ENCODE data around the gene VN1R2. TPM values are rescaled to one million over a fixed set of nuclear protein-coding genes. Genes with fewer than 3 reads are reported as not detected.
"Not testable (repeated sequence)": the region's sequence is repeated elsewhere in the genome, so short reads cannot be mapped to it uniquely, and the experiment has no call there.

Gene VN1R2
- not detected for total RNA-seq
- not detected for polyA plus RNA-seq

GRCh38 chr19:53257715-53258342, at the start of gene VN1R2:
TSS of gene VN1R2 (plus strand) at chr19:53258292. CDS start at chr19:53258376, 84 bp downstream.
- H3K9me3 ChIP-seq, H3K27ac ChIP-seq, H3K27me3 ChIP-seq, H3K4me3 ChIP-seq, H3K36me3 ChIP-seq, DNase-seq: not testable (repeated sequence)
- H3K4me1 ChIP-seq: peaks cover 0 to 15% (median 10%) of the 10 kb centered on the region in 4 donors
- 66 to 82% methylated on average over 14 of the region's 14 CpGs for WGBS, 2 donors
- intact Hi-C loops (cut with DNase I): loop anchor here (5.0 kb wide), 1 partner anchor 69 kb away; no protein-coding TSS in a partner anchor

GRCh38 chr19:53211554-53211953, 46.5 kb upstream of the VN1R2 start:
- H3K27ac ChIP-seq; H3K4me3 ChIP-seq; H3K27me3 ChIP-seq; intact Hi-C loops (cut with DNase I); H3K4me1 ChIP-seq; DNase-seq: not testable (repeated sequence)
- Histone ChIP-seq H3K36me3 (peaks cover 31 to 56% (median 38%) of the 10 kb centered on the region in 4 donors), H3K9me3 (peaks cover 66 to 85% (median 75%) of the 10 kb centered on the region in 4 donors)
- 98 to 99% methylated on average over 3 of the region's 3 CpGs for WGBS, 2 donors

GRCh38 chr19:53212703-53213320, 45.3 kb upstream of the VN1R2 start:
- H3K9me3 ChIP-seq: peaks cover 71 to 82% (median 80%) of the 10 kb centered on the region in 4 donors
- 95 to 97% methylated on average over 2 of the region's 2 CpGs for WGBS, 2 donors

GRCh38 chr19:53222716-53223115, 35.4 kb upstream of the VN1R2 start:
- H3K27me3 ChIP-seq; H3K27ac ChIP-seq; H3K4me3 ChIP-seq; H3K36me3 ChIP-seq; H3K4me1 ChIP-seq; DNase-seq; intact Hi-C loops (cut with DNase I): not testable (repeated sequence)
- WGBS, 2 donors: 96 to 97% methylated on average over 28 of the region's 28 CpGs
- peaks cover 14 to 50% (median 42%) of the 10 kb centered on the region in 4 donors for H3K9me3 ChIP-seq

More at GRCh38 chr19:53212703-53213320, 45.3 kb upstream of the VN1R2 start:
- Histone ChIP-seq H3K27me3 (no peaks in the 10 kb centered on the region), H3K36me3 (peaks cover 31 to 44% (median 35%) of the 10 kb centered on the region in 4 donors), H3K27ac (no peak overlapping the region), H3K4me3 (no peak overlapping the region), H3K4me1 (no peaks in the 10 kb centered on the region)
- no peak for DNase-seq
- TF ChIP-seq POLR2AphosphoS5 (IDR thresholded peaks at IDR 0.05) (no peak), EP300 (IDR thresholded peaks at IDR 0.05) (no peak), POLR2A (IDR thresholded peaks at IDR 0.05) (no peak), CTCF (IDR thresholded peaks at IDR 0.05) (no peak)
- intact Hi-C loops (cut with DNase I): no loop called here

GRCh38 chr19:53224606-53225005, 33.5 kb upstream of the VN1R2 start:
- TF ChIP-seq CTCF (IDR thresholded peaks at IDR 0.05) (no peak), POLR2A (IDR thresholded peaks at IDR 0.05) (no peak), EP300 (IDR thresholded peaks at IDR 0.05) (no peak), POLR2AphosphoS5 (IDR thresholded peaks at IDR 0.05) (no peak)
- Histone ChIP-seq H3K36me3 (no peaks in the 10 kb centered on the region), H3K4me1 (no peaks in the 10 kb centered on the region), H3K4me3 (no peak overlapping the region), H3K9me3 (peaks cover 21 to 44% (median 37%) of the 10 kb centered on the region in 4 donors), H3K27me3 (no peaks in the 10 kb centered on the region), H3K27ac (no peak overlapping the region)
- intact Hi-C loops (cut with DNase I): no loop called here
- WGBS, 2 donors: 90 to 96% methylated on average over 16 to 20 of the region's 20 CpGs
- no peak for DNase-seq

GRCh38 chr19:53237114-53237777, 20.8 kb upstream of the VN1R2 start:
- no peak for DNase-seq
- peaks cover 32 to 97% (median 63%) of the 10 kb centered on the region in 4 donors for H3K9me3 ChIP-seq
- intact Hi-C loops (cut with DNase I): no loop called here
- no peak overlapping the region for H3K4me3 ChIP-seq
- WGBS, 2 donors: 91 to 92% methylated on average over 4 of the region's 4 CpGs
- TF ChIP-seq EP300 (IDR thresholded peaks at IDR 0.05) (no peak), POLR2A (IDR thresholded peaks at IDR 0.05) (no peak), POLR2AphosphoS5 (IDR thresholded peaks at IDR 0.05) (no peak), CTCF (IDR thresholded peaks at IDR 0.05) (no peak)
- H3K27me3 ChIP-seq: no peaks in the 10 kb centered on the region
- H3K36me3 ChIP-seq: peaks cover 24 to 58% (median 47%) of the 10 kb centered on the region in 4 donors
- no peaks in the 10 kb centered on the region for H3K4me1 ChIP-seq
- no peak overlapping the region for H3K27ac ChIP-seq
